GM18498 (cell line): ENCODE data around the gene SIPA1L3.

Experiments
- ATAC-seq: cut with Tn5 transposase; IDR thresholded peaks from one replicate; pipeline ENCODE4 v1.9.1; 2021; ENCODE audit warnings: mild to moderate bottlenecking, moderate library complexity; ENCODE audit not compliant: unreplicated experiment

The SIPA1L3 gene

DNA sequence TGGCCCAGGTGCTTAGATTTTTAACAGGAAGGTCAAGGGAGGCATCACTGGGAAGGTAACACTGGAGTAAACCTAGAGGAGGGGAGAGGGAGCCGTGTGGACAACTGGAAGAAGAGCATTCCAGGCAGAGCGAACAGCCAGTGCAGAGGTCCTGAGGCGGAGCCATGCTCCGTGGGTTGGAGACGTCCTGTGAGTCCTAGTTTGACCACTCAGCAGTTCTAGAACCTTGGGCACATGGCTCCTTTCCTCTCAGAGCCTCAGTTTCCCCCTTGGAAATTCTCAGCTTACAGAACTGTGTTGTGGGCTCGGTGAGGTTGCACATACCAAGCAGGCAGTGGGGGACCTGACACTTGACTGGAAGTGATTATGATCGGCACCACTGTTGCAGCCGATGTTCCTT, 186.1 kb downstream of the SIPA1L3 start:
- ATAC-seq = no peak

DNA sequence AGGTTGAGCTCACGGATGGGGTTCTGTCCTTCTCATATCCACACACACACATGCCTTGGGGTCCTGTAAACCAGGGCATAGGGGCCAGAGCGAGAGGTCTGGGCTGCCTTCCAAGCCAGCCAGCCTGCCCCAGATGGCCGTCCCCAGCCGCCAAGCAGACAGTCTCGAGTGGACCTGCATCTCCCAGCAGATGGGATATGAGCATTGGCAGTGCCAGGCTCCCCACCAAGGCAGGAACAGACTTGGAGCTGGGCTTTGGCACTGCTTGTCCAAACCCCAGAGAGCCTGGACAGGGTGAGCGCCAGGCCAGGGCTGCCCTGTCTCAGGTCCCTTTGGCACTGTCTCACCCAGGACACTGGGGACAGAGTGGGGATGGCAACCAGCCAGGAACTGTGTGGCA, 186.6 kb downstream of the SIPA1L3 start:
- no peak for ATAC-seq

DNA sequence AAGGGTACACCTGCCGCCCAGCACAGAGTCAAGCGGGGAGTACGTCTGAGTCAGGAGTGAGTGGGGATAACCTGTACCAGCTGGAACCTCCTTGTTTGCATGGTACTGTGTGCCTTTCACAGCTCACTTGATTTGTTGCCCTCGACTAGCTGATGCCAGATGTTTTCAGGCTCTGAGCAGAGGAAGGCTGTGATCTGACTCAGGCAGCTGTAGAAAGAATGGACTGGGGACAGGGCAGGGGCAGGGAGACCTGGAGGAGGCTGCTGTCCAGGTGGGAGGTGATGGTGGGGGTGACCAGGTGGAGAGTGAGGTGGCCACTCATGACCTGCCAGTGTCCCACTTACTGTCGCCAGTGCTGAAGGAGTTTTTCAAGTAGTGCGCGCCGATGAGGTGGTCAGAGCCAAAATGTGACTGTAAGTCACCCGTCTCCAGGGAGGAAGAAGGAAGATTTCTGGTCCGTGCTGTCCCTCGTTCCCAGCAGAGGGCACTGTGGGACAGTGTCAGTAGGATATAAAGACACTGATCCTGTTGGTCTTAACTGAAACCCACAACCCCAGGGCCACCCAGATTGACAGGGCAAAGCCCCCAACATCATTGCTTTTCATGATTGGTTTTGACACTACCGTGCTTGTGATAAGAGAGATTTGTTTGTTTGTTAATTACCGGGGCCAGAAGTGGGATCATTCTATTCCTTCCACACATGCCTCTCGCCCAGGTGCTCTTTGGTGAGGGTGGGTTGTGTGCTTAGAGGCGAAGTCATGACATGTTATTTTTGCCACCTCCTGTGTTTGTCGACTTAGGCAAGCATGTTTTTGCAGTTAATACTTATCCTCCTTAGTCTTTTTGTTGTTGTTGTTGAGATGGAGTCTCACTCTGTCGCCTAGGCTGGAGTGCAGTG, 188.7 kb downstream of the SIPA1L3 start:
- no peak for ATAC-seq

DNA sequence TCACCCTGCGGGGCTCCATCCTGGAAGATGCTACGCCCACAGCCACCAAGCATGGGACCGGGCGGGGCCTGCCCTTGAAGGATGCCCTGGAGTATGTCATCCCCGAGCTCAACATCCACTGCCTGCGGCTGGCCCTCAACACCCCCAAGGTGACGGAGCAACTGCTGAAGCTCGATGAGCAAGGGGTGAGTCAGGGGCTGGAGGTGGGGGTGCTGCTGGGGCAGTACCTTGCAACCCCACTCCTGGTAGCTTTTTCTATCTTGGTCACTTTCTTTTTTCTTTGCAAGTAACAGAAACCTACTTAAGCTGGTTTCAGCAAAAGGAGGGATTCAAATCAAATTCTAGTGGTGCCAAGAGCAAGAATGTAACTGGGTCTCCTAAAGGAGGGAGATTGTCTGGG, 193.0 kb downstream of the SIPA1L3 start:
- no peak for ATAC-seq

DNA sequence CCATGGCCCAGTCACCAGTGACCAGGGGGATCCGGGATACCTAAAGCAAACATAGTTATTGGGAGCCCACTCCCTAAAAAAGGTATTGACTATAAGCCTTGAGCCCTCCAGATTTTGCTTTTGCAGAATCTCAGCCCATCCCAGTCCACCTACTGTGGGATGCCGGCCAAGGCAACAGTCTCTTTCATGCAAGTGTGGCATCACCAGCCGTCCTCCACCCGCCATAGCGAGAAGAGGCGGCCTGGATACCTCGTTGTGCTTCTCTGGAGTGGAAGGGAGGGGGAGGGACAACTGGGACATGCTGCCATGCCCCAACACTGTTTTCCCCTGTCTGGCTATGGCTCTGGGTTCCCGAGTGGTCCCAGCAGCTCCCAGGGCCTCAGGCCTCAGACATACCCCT, 193.6 kb downstream of the SIPA1L3 start:
- no peak for ATAC-seq

DNA sequence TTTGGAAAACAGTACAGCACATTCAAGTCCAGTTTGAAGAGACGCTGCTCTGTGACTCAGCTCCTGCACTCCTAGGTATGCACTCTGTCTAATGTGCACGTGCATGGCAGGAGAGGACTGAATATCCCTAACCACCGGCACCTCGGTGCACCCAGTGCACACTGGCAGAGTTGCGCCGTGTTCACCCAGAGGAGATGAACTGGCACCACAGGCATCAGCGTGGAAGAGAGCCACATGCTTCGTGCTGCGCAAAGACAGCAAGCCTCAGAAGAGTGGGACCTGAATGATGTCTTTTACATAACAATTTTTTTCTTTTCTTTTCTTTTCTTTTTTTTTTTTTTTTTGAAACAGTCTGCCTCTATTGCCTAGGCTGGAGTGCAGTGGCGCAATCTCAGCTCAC, 194.7 kb downstream of the SIPA1L3 start:
- ATAC-seq = no peak

DNA sequence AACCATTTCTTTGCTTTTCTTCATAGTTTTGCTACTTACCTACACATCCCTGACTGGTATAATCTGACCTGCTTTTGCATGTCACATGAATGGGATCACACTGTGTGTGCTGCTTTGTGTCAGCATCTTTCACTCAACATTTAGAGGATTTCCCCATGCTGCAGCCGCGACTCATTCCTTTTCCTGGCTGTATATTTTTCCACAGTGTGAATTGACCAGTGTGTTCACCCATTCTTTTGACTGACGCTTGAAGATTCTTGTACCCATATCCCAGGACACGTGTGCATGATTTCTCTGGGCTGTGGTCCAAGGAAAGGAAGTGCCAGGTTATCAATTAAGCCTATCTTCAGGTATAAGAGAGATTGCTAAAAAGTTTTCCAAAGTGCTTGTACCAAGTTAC, 198.6 kb downstream of the SIPA1L3 start:
- no peak for ATAC-seq

DNA sequence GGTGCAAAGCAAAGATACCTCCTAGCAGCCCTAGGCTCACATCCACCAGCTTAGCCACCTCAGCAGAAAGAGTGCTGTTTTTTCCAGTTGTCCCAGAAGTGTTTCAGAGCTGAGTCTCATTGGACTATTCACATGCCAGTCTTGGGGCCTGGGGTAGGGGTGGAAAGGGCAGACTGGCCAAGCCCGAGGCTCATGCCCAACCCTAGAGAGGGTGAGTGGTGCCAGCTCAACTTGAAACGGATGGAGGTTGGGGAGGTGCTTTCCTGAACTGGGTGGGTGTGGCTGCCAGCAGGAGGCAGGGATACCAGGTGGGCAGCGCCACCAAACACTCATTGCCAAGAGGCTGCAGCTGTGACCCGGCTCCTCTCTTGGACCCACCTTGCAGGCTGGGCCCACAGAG, 200.1 kb downstream of the SIPA1L3 start:
- ATAC-seq = no peak

DNA sequence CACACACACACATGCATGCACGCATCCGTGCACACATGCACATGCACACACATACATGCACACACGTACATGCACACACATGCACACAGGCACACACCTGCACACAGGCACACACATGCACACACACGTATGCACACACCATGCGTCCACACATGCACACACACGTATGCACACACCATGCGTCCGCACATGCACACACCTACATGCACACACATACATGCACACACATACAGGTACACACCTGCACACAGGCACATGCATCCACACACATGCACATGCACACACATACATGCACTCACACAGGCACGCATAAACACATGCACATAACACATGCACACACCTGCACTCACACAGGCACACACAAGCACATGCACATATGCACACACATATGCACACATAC, 204.9 kb downstream of the SIPA1L3 start:
- no peak for ATAC-seq

DNA sequence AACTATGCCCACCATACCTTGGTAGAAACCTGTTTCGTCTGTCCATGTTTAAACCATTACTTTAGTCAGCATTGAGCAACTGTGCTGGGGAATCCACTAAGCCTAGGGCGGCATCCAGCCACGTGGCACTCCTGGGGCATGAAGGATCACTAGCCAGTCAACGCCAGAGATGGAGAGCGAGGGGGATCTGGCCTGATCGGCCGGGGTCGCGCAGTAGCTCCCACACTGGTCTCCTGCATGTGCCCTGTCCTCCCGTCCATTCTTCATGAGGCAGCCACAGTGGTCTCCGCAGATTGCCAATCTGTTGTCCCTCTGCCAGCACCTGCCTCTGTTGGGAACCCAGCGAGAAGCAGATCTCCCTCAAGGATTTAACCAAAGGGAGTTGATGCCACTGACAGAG, 207.6 kb downstream of the SIPA1L3 start:
- no peak for ATAC-seq

DNA sequence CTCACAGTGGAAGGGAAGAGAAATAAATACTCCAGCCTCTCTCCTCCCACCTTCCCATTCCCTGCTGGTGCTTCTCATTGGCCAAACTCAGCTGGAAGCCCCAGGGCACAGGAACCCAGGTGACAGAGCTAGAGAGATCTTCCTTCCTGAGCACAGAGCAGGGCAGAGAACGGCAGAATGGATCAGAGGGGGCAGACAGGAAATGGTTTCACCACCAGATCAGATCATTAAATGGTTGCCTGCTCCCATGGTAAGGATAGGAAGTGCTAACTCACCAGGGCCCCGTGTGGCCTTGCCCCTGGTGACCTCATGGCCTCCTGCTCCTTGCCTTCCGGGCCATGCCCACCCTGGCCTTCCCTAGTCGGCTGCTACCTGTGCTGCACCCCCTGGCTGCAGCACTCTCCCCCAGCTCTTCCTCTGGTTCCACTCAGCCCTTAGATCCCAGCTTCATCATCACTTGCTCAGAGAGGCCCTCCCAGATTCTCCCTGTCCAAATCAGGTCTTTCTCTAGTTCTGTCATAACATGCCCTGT, 208.3 kb downstream of the SIPA1L3 start:
- ATAC-seq = no peak

DNA sequence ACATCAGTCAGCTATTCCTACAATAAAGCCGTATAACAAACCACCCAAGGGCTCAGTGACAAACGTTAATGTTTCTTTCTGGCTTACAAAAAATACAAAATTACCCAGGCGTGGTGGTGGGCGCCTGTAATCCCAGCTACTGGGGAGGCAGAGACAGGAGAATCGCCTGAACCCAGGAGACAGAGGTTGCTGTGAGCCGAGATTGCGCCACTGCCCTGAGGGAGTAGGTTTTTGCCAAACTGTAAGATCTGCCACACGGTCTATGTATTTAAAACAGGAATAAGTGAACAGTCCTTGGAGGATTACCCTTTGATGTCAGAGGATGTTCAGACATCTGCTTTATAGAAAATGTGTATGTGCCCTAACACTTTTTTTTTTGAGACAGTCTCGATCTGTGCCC, 211.2 kb downstream of the SIPA1L3 start:
- ATAC-seq = no peak

DNA sequence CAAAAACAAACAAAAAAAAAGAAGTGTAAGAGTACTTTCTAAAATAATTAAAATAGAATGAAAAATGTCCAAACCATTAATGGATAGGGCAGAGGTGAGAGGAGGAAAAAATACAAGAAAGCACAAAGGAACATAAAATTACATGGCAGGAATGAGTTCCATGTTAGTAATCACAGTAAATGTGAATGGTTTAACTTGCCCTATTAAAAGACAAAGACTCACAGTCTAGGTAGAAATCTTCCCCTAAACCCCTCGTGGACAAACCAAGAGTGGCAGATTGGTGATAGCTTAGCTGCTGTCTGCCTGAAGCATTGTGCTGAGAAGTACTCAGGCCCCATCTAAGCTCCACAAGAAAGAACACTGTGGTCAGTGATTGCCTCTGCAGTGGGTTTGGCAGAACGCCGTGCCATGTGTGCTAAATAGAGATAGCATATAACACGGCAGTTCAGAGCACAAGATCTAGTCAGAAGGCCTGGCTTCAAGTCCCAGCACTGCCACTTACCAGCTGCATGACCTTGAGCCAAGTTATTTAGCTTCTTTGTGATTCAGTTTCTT, 213.5 kb downstream of the SIPA1L3 start:
- ATAC-seq = no peak

DNA sequence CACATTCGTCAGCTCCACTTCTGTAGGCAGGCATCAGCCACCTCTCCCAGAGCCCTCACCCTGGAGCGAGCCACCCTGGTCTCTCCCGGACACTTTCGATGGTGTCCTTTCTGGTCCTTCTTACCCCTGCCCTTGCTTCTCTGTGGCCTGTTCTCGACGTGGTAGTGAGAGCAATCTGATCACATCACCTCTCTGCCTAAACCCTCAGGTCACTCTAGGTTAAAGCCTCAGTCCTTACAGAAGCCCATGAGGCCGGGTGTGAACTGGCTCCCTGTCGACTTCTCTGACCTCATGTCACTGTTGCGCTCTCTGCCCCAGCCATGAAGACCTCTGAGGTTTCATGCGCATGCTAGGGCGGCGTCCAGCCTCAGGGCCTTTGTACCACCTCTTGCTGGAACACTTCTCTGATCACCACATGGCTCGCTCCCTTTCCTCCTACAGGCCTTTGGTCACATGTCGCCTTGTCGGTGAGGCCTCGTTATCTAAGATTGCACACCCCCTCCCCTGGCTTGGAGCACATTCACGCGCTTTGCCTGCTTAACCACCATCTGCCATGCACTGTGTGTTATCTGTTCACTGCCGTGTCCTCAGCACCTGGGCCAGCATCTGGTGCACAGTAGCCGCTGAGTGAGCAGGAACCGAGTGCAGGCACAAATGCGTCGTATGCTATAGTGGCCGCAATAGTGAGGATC, 215.5 kb downstream of the SIPA1L3 start:
- no peak for ATAC-seq

DNA sequence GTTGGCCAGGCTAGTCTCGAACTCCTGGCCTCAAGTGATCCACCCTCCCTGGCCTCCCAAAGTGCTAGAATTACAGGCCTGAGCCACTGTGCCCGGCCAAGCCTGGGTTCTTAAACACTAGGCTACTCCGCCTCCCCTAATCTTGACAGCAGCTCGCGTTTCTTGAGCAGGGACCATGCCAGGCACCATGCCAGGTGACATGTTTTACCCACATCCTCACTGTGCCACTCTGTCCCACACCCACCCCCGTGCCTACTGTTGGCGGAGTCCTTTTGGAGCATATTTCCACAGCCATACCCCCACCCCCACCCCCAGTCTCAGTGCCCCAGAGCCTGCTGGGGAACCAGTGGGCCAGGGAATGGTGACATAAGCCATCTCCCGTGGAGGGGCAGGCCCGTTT, 218.2 kb downstream of the SIPA1L3 start:
- ATAC-seq = no peak

DNA sequence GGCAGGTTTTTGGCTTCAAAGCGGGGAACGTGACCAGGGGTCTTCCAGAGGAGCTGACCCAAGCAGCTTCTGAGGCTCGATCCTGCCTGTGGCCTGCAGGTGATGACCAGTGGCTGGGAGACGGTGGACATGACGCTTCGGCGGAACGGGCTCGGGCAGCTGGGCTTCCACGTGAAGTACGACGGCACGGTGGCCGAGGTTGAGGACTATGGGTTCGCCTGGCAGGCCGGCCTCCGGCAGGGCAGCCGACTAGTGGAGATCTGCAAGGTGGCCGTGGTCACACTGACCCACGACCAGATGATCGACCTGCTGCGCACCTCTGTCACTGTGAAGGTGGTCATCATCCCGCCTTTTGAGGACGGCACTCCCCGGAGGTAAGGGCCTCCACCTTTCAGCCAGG, 223.4 kb downstream of the SIPA1L3 start:
- ATAC-seq = no peak

DNA sequence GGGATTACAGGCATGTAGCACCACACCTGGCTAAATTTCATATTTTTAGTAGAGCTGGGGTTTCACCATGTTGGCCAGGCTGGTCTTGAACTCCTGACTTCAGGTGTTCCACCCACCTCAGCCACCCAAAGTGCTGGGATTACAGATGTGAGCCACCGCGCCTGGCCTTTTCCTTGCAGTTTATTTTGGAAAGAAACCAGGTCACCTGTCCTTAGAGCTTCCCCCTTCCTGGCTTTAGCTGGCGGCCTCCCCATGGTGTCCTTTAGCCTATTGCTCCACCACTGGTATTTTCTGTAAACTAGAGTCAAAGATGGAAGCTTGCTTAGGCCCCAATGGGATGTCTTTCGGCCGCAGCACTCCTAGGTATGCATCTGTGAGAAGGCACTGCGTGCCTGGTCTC, 225.8 kb downstream of the SIPA1L3 start:
- no peak for ATAC-seq

DNA sequence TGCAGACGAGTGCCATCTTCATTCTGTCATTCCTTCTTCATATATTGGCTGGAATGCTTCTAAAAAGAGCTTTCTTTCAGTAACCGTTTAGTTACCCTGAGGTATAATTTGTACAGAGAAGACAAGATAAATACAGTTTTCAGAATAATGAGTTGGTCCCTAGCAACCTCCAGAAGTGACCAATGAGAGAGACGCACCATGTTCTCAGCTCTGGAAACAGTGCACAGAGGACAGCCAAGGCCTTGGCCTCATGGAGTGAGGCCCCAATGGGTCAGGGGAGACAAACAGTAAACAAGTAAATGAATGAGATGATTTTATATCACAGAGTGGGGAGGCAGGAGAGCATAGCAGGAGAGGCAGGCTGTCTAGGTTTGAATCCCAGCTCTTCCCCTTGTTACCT, 226.3 kb downstream of the SIPA1L3 start:
- no peak for ATAC-seq

DNA sequence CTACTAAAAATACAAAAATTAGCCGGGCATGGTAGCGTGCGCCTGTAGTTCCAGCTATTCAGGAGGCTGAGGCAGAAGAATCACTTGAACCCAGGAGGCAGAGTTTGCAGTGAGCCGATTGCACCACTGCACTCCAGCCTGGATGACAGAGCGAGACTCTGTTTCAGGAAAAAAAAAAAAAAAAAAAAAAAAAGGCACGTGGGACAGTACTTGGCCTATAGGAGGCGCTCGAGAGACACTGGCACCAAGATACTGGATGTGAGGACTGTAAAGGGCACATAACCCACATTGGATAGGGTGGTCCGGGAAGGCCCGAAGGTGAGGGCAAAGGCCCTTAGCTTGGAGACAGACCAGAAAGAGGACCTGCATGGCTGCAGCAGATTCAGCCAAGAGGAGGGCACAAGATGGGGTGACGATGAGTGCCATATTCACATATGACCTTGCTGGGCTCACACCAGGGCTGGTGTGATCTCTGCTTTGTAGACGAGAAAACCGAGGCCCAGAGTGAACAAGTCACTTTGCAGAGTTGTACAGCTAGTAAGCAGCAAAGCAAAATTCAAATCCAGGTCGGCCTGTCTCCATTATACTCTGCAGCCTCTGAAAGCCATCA, 227.6 kb downstream of the SIPA1L3 start:
- ATAC-seq = no peak

DNA sequence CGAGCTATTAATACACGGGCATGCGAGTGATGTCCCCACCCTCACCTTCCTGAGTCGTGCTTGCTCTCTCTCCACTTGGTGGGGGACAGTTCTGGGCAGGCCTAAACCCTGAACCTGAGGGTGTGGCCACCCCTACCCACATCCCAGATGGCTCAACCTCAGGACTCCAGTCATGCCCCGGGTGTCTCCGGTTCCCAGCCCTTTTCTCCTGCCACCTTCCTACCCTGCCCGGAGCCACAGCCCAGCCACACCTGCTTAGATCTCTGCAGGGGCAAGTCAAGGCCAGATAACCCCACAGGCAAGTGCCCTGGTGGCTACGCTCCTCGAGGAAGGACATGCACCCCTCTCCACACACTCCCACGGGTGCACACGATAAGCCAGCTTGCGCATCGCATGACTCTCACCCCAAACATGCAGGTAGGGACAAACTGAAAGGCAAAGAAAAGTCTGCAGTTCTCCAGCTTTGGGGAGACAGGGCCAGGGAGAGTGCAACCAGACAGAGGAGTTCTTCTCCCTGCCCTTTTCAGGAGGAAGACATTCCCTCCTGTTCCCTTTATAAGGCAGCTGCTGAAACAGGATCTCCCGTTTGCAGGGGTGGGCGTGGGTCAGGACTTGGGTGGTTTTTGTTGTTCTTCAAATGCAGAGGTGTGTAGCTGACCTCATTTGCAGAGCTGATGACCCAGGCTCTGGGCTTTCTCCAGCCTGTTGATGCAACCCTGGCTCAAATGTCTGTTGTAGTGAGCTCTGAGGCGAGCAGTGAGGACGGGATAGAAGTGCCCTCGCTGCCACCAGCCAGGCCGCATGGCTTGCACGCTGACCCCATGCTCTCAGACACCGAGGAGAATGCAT, 228.4 kb downstream of the SIPA1L3 start:
- ATAC-seq = no peak

DNA sequence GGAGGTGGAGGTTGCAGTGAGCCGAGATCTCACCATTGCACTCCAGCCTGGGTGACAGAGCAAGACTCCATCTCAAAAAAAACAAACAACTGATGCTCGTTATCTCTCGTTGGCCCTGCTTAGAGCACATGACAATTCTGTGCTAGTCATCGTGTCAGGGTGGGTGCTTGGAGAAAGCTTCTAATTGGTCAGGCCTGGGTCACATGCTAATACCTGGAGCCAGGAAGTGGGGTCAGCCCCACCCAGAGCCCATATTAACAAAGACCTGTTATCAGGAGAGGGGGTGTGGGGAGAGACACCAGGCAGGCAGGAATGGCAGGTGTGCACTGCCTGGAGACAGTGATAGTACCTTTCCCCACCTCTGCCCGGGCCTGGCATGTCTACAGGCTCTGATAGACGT, 232.1 kb downstream of the SIPA1L3 start:
- ATAC-seq = no peak
